HG03159 (cell line): Measurements from ENCODE around the gene GBGT1.
A peak's percentile ranks its signal among the peaks of the same experiment; 100 is the strongest.

Experiments
- ATAC-seq: cut with Tn5 transposase; IDR thresholded peaks from one replicate; pipeline ENCODE4 v1.9.1; 2021; ENCODE audit warnings: mild to moderate bottlenecking, moderate library complexity; ENCODE audit not compliant: unreplicated experiment

Gene GBGT1

DNA sequence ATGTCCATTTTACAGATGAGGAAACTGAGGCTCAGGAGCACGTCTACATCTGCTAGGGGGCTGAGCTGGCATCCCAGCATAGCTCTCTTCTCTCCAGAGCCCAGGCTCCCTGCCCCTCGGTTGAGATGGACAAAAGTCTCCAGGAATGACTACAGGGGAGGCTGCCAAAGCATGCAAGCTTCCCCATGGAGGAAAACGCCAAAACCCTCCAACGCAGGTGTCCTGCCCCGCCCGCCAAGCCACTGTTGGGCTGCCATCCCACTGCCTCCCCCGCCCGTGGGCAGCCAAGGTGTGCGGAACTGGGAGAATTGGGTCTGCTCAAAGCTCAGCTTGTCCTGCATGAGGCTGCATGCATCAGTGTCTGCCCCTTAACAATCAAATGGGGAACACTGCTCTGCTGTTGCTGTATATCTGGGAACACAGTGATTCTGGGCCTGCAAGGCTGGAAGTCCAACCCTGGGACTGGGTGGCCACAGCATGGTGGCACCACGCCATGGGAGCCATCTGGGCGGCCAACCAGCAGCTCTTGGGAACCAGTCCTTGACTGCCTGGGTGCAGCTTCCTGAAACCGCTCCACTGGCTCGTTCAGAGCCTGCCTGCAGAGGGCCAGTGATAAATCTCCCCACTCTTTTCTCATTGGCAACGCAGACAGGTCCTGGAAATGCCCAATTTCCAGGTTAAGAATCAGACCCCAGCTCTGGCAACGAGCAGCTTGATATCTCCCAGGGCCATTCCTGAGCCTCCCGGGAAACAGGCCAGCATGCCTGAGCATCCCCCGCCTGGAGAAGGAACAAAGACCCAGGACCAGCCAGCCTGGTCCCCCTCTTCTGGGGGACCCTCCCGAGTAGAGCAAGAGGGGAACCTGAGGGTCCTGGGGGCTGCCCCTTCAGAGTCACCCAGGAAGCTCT is 46.2 kb downstream of the GBGT1 start:
- ATAC-seq: no peak

DNA sequence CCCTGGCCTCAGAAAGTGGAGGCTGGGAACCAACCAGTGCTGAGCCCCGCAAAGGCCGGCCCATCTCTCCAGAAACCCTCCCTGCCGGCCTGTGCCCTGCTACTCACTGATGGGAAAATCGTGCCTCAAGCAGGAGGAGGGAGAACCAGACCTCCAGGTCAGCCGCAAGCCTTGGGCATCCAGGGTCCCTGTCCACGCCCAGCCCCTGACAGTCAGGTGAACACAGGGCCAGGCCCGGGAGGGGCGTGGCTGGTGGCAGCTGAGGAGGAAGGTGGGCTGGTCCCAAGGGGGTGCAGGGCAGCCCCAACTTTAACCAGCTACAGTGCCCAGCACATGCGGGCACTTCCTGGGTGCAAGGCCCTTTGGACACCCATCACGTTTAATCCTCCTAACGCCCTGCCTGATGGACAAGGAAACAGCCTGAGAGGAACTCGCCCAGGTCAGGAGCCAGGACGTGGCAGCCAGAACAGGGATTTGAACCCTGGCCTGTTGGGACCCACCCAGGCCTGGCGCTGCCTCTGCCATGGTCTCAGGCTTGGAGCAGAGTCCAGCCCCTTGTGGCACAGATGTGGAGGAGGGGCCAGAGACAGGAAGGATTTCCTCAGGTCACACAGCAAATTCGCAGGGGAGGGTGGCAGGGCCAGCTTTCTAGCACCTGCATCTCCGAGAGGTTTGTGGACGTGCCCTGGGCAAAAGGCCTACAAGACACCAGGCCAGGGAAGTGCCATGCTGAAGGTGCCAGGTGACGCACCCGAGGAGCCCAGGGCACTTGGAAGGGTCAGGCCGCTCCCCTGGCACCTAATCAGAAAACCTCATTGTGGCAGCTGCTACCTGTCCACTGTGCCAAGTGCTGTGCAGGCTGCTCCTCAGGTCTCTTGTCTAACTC is 47.1 kb downstream of the GBGT1 start:
- no peak for ATAC-seq

DNA sequence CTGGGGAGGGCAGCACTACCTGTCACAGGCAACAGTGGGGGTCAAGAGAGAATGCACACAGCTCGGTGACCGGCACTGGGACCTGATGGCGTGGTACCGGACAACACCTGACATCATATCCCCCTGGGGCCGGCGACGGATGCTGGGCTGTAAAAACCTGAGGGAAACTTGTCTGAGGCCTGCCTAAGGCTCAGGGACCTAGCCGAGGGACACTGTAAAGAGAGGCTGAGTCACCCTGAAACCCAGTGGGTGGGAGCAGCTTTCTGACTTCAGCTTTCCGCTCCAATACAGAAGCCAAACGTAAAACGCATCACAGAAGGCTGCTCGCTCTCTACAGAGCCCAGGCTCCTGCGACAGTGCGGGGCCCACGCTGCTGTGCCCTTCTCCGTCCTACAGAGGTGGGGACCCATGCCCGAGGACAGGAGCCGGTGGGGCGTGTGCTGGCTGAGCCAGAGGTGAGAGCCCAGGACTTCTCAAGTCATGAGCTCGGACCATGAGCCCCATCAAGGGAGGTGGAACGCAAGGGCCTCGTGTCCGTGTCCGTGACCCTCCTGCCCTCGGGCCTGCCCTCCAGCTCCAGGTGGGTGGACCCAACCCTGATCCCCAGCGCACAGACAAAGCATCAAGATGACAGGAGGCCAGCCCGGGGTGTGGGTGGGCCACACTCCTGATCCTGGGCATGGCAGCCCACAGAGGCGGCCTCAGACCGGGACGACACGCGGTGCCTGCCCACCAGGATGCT is 47.9 kb downstream of the GBGT1 start:
- peak; percentile 80 for ATAC-seq

DNA sequence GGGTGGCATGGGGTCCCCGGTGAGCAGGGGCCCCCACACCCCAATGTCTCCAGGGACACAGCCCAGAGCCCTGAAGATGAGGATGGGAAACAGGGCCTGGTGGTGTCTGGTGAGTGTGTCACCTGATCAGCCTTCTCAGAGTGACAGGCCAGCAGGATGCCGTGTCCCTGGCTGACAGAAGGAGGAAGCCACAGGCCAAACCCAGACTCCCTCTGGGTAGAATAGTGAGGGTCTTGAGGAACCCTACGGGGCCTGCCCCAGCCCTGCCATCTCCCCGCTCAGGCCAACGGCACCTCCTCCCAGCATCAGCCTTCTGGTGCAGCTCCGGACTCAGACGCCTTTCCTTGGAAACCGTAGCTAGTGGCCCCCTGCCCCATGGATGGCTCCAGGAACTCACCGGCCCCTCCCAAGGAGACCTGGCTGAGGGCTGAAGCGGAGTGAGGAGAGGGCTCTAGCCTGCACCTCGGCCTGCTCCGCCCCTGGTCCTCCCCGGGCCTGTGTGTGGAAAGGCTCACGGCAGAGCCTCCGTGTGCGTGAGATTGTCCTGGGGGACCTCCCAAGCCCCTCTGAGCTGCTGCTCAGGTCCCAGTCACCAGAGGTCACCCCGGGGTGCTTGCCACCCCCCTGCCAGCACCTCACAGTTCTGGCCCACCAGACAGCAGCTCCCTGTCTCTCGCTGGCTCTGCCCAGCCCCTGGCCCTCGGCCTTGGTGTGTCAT is 48.7 kb downstream of the GBGT1 start:
- ATAC-seq: no peak

DNA sequence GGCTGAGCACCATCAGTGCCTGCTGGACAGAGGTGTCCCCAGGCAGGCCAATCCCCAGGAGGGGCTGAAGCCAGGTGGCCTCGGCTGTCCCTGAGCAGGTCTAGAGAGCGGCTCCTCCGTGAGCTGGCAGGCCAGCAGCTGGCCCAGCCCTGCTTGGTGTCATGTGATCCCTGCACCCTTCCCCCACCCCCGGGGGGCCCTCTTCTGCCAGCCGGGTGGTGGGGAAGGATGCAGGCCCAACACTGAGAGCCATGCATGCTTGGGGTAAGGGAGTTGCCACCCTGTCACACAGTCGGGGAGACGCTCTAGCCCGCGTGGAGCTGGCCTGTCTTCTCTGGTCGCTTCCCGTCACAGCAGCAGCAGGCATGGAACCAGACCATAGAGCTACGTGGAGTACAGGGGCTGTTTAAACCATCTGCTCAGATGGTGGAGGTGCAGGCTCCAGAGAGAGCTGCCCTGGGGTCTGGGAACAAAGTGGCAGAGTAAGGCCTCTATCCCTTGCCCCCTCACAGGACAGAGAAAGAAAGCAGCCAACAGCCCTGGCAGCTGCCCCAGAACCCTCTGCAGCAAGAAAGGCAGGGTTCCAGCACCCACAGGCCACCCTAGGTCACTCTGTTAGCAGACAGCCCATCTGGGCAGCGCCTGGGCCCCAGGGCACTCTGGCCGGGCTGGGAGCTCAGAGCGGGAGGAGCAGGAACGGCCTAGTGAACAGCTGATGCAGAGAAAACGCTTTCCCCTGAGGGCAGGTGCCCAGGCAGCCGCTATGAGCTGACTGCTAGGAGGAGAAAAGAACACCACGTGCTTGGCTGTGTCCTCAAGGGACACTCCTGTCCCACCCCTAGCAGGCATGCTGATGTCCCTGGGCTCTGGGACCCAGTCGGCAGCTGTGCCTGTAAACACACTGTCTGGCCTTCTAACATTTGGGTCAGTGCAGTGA is 49.5 kb downstream of the GBGT1 start:
- ATAC-seq: no peak

DNA sequence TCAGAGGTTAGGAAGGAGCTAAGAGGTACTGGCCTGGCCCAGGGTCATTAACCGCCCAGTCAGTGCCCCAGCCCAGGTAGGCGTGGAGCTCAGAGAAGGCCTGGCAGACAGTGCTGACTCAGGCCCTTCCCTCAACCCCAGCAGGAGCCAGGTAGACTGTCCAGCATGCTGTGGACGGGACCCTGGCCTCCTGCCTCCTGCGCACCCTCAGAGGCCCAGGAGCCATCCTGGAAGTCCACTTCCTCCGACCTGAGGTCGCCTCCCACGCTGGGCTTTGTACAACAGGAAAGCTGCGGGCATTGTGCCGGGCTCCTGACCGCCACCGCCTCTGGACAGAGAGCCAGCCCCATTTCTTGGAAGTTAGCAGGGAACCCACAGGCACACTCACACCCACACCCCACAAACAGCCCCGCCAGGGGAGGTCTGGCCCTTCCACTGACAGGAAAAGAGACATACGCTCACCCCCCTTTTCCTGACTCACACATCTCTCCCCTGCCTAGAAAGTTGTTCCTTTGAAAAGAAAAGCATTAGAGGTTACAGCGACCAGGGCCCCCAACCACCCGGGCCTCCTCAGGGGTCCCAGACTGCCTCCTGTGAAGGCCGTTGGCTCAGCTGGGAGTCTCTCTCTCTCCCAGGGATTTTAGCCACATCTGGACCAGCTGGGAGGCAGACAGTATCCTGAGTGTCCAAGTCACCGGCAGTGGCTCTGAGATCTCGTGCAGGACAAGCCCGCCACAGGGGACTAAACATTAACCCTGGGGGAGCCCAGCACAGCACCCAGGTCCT is 50.4 kb downstream of the GBGT1 start:
- ATAC-seq: no peak

DNA sequence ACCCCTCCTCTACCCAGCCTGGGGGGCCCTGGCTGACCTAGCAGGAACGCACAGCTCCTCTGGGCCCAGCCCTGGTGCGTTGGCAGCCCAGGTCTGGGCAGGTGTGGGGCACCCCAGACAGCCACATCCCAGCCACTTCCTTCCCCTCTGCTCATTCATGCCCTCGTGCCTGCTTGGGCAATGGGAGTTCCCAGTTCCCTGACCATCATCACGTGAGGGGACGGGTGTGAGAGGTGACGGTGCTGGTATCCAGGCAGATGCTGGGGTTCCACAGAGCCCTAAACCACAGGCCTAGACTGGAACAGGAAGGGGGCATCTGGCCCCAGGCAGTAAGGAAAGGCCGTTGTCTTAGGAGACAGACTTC is 51.1 kb downstream of the GBGT1 start:
- ATAC-seq: no peak

DNA sequence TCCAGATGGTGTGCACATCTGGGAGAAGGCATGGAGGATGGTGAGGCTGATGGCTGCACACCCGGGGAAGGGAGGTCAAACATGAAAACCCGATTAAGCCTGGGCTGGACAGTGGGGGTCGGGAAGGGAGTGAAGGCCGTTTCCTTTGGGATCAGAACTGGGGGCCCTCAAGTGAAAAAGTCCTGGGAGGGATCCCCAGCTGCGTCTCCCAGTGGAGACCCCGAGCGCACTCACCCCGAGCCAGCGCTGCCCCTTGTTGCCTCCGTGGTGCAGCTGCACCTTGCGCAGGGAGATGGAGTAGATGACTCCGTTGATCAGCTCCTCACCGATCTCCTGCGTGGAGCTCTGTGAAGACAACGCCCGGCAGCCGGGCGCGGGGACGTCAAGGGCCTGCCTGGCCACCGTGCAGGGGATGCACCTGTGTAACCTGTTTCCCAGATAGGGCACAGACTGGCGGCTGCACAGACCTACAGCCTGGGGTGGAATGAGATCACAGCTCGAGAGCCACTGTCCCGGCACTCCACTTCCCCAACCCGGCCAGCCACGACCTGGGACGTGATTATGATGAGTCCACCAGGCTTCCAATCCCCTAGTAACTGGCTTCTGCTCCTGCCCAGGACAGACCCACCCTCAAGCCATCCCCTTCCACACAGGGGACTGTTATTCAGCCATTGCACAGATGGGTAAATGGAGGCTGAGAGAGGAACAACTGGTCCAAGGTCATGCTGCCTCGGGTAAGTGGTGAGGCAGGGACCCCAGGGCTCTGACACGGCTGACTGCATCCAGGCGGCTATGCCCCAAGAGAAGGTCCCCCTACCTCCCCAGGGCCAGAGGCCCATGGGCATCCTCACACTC is 51.7 kb downstream of the GBGT1 start:
- ATAC-seq: no peak

DNA sequence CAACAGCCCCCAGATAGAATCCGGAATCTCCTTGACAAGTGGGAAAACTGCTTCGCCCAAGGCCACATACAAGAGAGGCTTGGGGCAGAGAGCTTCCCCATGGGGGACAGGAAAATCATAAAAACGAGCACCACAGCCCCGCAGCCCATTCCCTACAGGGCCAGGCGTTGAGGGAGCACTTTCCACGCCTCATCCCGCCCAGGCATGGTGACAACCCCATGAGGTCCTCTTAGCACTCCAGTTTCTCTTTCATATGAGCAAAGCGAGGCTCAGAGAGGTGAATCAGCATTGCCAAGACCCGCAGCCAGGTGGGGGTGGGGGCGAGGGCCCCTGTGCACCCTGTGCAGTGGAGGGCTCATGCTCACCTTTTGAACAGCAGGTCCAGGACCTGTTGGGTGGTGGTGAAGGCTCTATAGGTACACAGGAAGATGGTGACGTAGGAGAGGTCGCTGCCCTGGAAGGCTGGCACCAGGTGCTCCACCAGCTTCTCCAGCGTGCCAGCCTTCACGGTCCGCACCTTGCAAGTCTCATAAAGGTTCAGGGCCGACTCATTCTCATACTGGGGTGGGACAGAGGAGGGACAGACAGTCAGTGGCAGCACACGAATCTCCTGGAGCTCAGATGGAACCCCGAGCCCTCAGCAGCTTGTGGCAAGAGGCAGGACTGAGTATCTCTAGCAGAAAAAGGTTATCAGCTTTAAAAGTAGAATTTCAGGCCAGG is 53.6 kb downstream of the GBGT1 start:
- no peak for ATAC-seq

DNA sequence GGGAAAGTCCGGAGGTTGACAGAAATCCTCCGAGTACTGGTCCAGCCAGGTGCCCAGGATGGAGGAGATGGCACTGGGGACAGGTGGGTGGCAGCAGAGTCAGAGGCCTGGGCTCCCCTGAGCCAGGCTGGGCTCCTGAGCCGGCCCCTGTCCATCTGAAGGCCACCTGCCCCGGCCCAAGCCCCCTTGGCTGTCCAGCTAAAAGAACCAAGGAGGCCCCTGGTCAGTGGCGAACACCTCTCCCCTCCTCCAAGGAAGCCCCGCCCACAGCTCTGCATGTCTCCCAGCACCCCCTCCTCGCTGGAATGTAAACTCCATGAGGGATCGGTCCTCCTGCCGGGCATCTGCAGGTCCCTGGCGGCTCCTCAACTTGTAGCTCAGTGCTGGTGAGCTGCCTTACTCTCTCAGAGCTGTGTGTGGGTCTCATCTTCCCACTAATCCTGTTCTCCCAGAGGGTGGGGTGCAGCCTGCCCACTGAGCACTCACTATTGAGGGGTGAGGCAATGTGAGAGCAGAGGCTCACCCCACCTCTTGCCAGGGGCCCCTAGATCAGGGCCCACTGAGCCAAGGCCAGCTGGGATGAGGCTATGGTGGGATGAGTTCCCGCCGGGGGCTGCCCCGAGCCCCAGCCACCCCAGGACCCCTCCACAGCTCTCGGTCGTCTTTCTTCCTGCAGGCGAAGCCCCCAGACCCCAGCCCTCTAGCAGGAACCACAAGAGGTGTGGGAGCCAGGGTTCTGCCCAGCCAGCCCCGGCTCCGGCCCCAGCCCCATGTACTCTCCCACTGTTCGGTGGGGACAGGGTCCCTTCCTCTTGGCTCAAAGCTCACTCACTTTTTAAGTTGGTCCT is 54.7 kb downstream of the GBGT1 start:
- ATAC-seq: no peak

DNA sequence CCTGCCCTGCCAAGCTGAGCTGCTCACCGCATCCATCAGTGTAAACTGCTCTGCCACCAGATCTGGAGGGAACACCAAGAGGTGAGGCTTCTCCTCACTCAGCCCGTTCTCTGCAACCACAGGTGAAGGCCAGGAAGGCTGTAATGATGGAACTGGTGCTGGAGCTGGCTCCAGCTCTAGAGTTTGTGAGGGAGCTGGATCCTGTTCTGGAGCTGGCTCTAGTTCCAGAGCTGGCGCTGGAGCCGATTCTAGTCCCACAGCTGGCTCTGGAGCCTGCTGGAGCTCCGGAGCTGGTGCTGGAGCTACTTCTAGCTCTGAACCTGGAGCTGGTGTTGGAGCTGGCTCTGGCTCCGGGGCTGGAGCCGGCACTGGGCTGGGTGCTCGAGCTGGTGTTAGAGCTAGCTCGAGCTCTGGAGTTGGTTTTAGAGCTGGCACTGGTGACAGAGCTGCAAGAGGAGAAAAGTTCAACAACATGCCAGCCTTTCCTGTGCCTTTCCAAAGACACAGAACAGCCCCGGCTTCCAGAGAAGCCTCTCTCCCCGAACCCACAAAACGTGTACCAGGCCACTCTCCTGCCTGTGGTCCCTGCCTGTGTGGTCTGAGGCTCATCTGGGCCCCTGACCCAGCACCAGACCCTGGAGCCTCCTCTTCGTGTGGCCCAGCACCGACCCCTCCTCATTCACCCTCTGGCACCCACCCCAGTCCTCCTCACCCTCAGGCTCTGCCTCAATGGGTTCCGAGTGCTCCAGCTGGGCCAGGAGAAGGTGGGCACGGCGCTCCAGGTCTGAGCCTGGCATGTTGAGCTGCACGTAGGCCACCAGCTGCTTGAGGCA is 55.5 kb downstream of the GBGT1 start:
- no peak for ATAC-seq

DNA sequence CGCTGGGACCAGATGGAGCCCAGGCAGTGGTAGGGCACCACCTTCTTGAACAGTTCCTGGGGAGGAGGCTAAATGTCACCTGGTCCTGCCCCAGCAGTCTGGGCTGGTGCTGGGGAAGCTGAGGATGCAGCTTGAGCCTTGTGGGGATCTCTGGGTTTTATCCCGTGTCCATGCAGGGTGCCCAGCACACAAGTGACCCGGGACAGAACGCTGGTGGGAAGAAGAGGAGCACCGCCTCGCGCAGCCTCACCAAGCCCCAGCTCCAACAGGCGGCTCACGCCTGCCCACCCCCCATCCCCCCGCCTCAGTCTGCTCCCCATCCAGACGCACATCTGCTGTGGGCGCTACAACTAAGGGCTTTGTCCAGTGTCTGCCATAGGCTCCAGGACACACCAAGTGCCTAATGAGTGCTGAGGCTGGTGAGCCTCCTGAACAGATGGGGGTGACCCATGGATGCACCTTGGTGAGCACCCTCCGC is 56.4 kb downstream of the GBGT1 start:
- ATAC-seq: no peak

DNA sequence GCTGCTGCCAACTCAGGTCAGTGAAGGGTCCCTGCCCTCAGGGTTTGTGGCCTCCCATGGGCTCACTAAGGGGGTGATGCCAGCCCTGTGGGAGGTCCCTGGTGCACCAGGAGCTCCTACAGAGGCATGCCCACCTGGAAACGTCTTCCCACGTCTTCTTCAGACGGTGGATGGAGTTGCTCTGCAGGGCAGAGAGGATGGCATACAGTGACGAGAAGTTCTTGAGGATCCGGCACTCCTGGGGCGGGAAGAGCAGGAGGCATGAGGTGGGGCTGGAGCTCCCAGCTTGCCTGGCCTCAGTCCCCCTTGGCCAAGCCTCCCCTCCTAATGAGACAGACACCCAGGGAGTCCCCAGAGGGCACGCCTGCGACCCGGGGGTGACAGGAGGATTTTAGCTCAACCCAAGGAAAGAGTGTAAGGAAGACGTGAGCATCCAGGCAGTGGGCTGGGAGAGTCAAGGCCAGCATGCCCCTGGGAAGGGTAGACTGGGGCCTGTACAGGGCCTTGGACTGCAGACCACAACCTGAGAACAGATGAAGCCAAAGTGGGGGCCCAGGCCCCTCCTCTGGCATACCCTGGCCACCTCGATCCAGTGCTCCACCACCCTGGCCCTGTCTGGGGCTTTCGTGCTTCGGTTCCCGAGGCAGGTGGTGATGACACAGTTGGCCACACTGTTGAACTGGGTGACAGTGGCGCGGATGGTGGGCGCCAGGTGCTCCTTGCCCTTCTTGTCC is 57.0 kb downstream of the GBGT1 start:
- no peak for ATAC-seq

DNA sequence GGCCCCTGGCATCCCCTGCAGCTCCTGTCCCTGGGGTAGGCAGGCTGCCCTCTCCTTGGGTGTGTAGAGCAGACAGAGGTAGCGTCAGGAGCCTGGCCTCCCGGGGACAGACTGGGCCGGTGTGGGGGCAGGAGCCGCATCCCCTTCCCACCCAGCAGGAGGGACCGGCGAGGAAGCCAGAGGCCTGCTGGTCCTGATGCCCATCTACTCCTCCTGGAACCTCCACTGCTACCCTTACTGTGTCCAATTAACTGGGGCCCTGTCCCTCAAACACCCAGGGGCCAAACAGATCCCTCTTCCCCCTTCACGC is 58.3 kb downstream of the GBGT1 start:
- no peak for ATAC-seq
